ENCODE data around the gene SEMA4C.
"Not testable (repeated sequence)": the region's sequence is repeated elsewhere in the genome, so short reads cannot be mapped to it uniquely, and the experiment has no call there.

SEMA4C gene

GRCh38 chr2:96866149-96866548, 3.7 kb downstream of the SEMA4C start:
- in situ Hi-C loops (cut with HindIII; ENCODE audit: low pct_unique_long_range_greater_than_20kb, low sequenced_read_pairs) = no loop called here
- TF ChIP-seq JUND (IDR thresholded peaks at IDR 0.05; ENCODE audit: low read depth) = no peak
- no peak for DNase-seq (ENCODE audit: low read depth in 1 of 2, low spot score in 1 of 2)

- no peak for TF ChIP-seq JUND (IDR thresholded peaks at IDR 0.05; ENCODE audit: low read depth)
- in situ Hi-C loops (cut with HindIII; ENCODE audit: low pct_unique_long_range_greater_than_20kb, low sequenced_read_pairs) = no loop called here
- no peak for DNase-seq (ENCODE audit: low read depth in 1 of 2, low spot score in 1 of 2)
These were observed 4.2 kb downstream of the SEMA4C start for GRCh38 chr2:96865654-96866053.

GRCh38 chr2:96864343-96865091, 5.4 kb downstream of the SEMA4C start:
- in situ Hi-C loops (cut with HindIII; ENCODE audit: low pct_unique_long_range_greater_than_20kb, low sequenced_read_pairs) = no loop called here
- no peak for DNase-seq (ENCODE audit: low read depth in 1 of 2, low spot score in 1 of 2)
- TF ChIP-seq JUND (IDR thresholded peaks at IDR 0.05; ENCODE audit: low read depth) = no peak

- DNase-seq (ENCODE audit: low read depth in 1 of 2, low spot score in 1 of 2) = no peak
- in situ Hi-C loops (cut with HindIII; ENCODE audit: low pct_unique_long_range_greater_than_20kb, low sequenced_read_pairs) = no loop called here
- no peak for TF ChIP-seq JUND (IDR thresholded peaks at IDR 0.05; ENCODE audit: low read depth)
These were observed 6.1 kb downstream of the SEMA4C start for GRCh38 chr2:96863575-96864342.

- in situ Hi-C loops (cut with HindIII; ENCODE audit: low pct_unique_long_range_greater_than_20kb, low sequenced_read_pairs); DNase-seq (ENCODE audit: low read depth in 1 of 2, low spot score in 1 of 2): not testable (repeated sequence)
These were observed 6.8 kb downstream of the SEMA4C start for GRCh38 chr2:96863056-96863455.

GRCh38 chr2:96861074-96861473, 8.8 kb downstream of the SEMA4C start:
- no peak for DNase-seq (ENCODE audit: low read depth in 1 of 2, low spot score in 1 of 2)
- in situ Hi-C loops (cut with HindIII; ENCODE audit: low pct_unique_long_range_greater_than_20kb, low sequenced_read_pairs) = no loop called here
- no peak for TF ChIP-seq JUND (IDR thresholded peaks at IDR 0.05; ENCODE audit: low read depth)

- DNase-seq (ENCODE audit: low read depth in 1 of 2, low spot score in 1 of 2) = no peak
- in situ Hi-C loops (cut with HindIII; ENCODE audit: low pct_unique_long_range_greater_than_20kb, low sequenced_read_pairs) = no loop called here
- TF ChIP-seq JUND (IDR thresholded peaks at IDR 0.05; ENCODE audit: low read depth) = no peak
These were observed 9.5 kb downstream of the SEMA4C start for GRCh38 chr2:96860065-96861029.

- TF ChIP-seq JUND (IDR thresholded peaks at IDR 0.05; ENCODE audit: low read depth) = no peak
- in situ Hi-C loops (cut with HindIII; ENCODE audit: low pct_unique_long_range_greater_than_20kb, low sequenced_read_pairs) = no loop called here
- DNase-seq (ENCODE audit: low read depth in 1 of 2, low spot score in 1 of 2) = no peak
These were observed 10.2 kb downstream of the SEMA4C start for GRCh38 chr2:96859681-96860064.

GRCh38 chr2:96859099-96859649, 10.7 kb downstream of the SEMA4C start:
- no peak for TF ChIP-seq JUND (IDR thresholded peaks at IDR 0.05; ENCODE audit: low read depth)
- in situ Hi-C loops (cut with HindIII; ENCODE audit: low pct_unique_long_range_greater_than_20kb, low sequenced_read_pairs) = no loop called here
- no peak for DNase-seq (ENCODE audit: low read depth in 1 of 2, low spot score in 1 of 2)

GRCh38 chr2:96857667-96858372, 12.1 kb downstream of the SEMA4C start, which contains the start of gene ANKRD39:
ANKRD39 (minus strand) TSS chr2:96858016; CDS start chr2:96857987, 29 bp downstream.
- in situ Hi-C loops (cut with HindIII; ENCODE audit: low pct_unique_long_range_greater_than_20kb, low sequenced_read_pairs) = no loop called here
- no peak for TF ChIP-seq JUND (IDR thresholded peaks at IDR 0.05; ENCODE audit: low read depth)
- peak; percentile 94 to 97 for DNase-seq (ENCODE audit: low read depth in 1 of 2, low spot score in 1 of 2)

- in situ Hi-C loops (cut with HindIII; ENCODE audit: low pct_unique_long_range_greater_than_20kb, low sequenced_read_pairs) = no loop called here
- DNase-seq (ENCODE audit: low read depth in 1 of 2, low spot score in 1 of 2) = peak in 1 of 2 experiments; percentile 19
- TF ChIP-seq JUND (IDR thresholded peaks at IDR 0.05; ENCODE audit: low read depth) = no peak
These were observed 12.9 kb downstream of the SEMA4C start for GRCh38 chr2:96856776-96857666.

Data from T47D (cell line).